ENCODE measurements around the gene EPN2. TPM values are rescaled to one million over a fixed set of nuclear protein-coding genes. Genes with fewer than 3 reads are reported as not detected.

EPN2 gene
- polyA plus RNA-seq, 1 of the 3 experiments (the other 2 are of a cell fraction), result 38.9 TPM

- Histone ChIP-seq H4K20me1 (ENCODE audit: insufficient read depth) (peaks cover 37% of the 10 kb centered on the region), H3K4me3 (ENCODE audit: low read depth in 2 of 2, low read length in 1 of 2) (no peak overlapping the region), H3F3A (replicated peaks; ENCODE audit: insufficient read depth) (peaks cover 3% of the 10 kb centered on the region), H3K27ac (ENCODE audit: low read depth in 2 of 2, low read length in 1 of 2) (no peak overlapping the region), H3K4me1 (ENCODE audit: control insufficient read depth in 1 of 2, insufficient read depth in 2 of 2, low read depth in 1 of 2, low read length in 1 of 2) (peaks cover 0 to 17% of the 10 kb centered on the region in 2 experiments; a peak in 1 of 4 replicates), H3K79me2 (ENCODE audit: insufficient read depth) (peaks cover 38% of the 10 kb centered on the region; the same call in 1 of the 2 replicates), H2AFZ (ENCODE audit: low read depth) (no peak overlapping the region), H3K36me3 (replicated peaks in 1 of 2; ENCODE audit: control insufficient read depth in 1 of 2, insufficient read depth in 2 of 2, low read length in 1 of 2) (peaks cover 0 to 11% of the 10 kb centered on the region in 2 experiments), H3K9me3 (no peaks in the 10 kb centered on the region), H3K4me2 (no peak overlapping the region), H3K9me2 (no peaks in the 10 kb centered on the region), H3K9ac (no peak overlapping the region), H3K27me3 (ENCODE audit: insufficient read depth) (no peaks in the 10 kb centered on the region)
- ChIA-PET CTCF (interaction anchor here (1.1 kb wide), 1 partner anchor 15 kb away, joined by 4 read pairs; no protein-coding TSS in a partner anchor), POLR2A (no interaction called here)
- 84% methylated on average over 8 of the region's 9 CpGs for WGBS (ENCODE audit: low lambda C conversion rate)
- peak; percentile 60 for DNase-seq
- TF ChIP-seq, protein P1, sequence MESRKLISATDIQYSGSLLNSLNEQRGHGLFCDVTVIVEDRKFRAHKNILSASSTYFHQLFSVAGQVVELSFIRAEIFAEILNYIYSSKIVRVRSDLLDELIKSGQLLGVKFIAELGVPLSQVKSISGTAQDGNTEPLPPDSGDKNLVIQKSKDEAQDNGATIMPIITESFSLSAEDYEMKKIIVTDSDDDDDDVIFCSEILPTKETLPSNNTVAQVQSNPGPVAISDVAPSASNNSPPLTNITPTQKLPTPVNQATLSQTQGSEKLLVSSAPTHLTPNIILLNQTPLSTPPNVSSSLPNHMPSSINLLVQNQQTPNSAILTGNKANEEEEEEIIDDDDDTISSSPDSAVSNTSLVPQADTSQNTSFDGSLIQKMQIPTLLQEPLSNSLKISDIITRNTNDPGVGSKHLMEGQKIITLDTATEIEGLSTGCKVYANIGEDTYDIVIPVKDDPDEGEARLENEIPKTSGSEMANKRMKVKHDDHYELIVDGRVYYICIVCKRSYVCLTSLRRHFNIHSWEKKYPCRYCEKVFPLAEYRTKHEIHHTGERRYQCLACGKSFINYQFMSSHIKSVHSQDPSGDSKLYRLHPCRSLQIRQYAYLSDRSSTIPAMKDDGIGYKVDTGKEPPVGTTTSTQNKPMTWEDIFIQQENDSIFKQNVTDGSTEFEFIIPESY (IDR thresholded peaks at IDR 0.05; ENCODE audit: borderline replicate concordance, low read depth), result no peak
- TF ChIP-seq GABPA (IDR thresholded peaks at IDR 0.05; ENCODE audit: low read depth) (no peak), FOSL2 (IDR thresholded peaks at IDR 0.05; ENCODE audit: borderline replicate concordance, low read depth) (no peak), MAX (IDR thresholded peaks at IDR 0.05; ENCODE audit: low read depth) (no peak), ELF1 (IDR thresholded peaks at IDR 0.05) (no peak), FOXJ3 (CRISPR knock-in tag; IDR thresholded peaks at IDR 0.05) (no peak), TCF12 (IDR thresholded peaks at IDR 0.05) (no peak), CTCF (IDR thresholded peaks at IDR 0.05) (no peak), PBX3 (IDR thresholded peaks at IDR 0.05) (no peak), NFIC (IDR thresholded peaks at IDR 0.05; ENCODE audit: borderline replicate concordance) (no peak), RXRA (IDR thresholded peaks at IDR 0.05; ENCODE audit: borderline replicate concordance, low read depth) (no peak), USF2 (IDR thresholded peaks at IDR 0.05; ENCODE audit: borderline replicate concordance, low read depth, low read length) (no peak), RAD21 (IDR thresholded peaks at IDR 0.05; ENCODE audit: low read length) (no peak), RFX5 (IDR thresholded peaks at IDR 0.05; ENCODE audit: low read length) (no peak), TAF1 (IDR thresholded peaks at IDR 0.05; ENCODE audit: borderline replicate concordance, low read depth, low read length) (no peak), MXI1 (IDR thresholded peaks at IDR 0.05; ENCODE audit: low read depth, low read length) (no peak)
- TF ChIP-seq, protein P2, sequence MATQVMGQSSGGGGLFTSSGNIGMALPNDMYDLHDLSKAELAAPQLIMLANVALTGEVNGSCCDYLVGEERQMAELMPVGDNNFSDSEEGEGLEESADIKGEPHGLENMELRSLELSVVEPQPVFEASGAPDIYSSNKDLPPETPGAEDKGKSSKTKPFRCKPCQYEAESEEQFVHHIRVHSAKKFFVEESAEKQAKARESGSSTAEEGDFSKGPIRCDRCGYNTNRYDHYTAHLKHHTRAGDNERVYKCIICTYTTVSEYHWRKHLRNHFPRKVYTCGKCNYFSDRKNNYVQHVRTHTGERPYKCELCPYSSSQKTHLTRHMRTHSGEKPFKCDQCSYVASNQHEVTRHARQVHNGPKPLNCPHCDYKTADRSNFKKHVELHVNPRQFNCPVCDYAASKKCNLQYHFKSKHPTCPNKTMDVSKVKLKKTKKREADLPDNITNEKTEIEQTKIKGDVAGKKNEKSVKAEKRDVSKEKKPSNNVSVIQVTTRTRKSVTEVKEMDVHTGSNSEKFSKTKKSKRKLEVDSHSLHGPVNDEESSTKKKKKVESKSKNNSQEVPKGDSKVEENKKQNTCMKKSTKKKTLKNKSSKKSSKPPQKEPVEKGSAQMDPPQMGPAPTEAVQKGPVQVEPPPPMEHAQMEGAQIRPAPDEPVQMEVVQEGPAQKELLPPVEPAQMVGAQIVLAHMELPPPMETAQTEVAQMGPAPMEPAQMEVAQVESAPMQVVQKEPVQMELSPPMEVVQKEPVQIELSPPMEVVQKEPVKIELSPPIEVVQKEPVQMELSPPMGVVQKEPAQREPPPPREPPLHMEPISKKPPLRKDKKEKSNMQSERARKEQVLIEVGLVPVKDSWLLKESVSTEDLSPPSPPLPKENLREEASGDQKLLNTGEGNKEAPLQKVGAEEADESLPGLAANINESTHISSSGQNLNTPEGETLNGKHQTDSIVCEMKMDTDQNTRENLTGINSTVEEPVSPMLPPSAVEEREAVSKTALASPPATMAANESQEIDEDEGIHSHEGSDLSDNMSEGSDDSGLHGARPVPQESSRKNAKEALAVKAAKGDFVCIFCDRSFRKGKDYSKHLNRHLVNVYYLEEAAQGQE (IDR thresholded peaks at IDR 0.05; ENCODE audit: low read depth, low read length), result no peak
Measured at GRCh38 chr17:19290066-19290705, 53.0 kb downstream of the EPN2 start.

Measured in SK-N-SH (cell line).